Ishikawa (cell line): ENCODE measurements around the gene KATNIP.

Experiments used
- CEBPB ChIP-seq: IDR thresholded peaks from 2 replicates; pipeline ENCODE4 v1.6.1; 2012
- CREB1 ChIP-seq: IDR thresholded peaks from 2 replicates; pipeline ENCODE4 v1.6.1; 2012; ENCODE audit warnings: low read depth
- EGR1 ChIP-seq: IDR thresholded peaks from 2 replicates; pipeline ENCODE4 v1.6.1; 2012
- FOXM1 ChIP-seq: IDR thresholded peaks from 2 replicates; pipeline ENCODE4 v1.6.1; 2012; ENCODE audit warnings: low read depth, borderline replicate concordance
- NFIC ChIP-seq: IDR thresholded peaks from 2 replicates; pipeline ENCODE4 v1.6.1; 2012
- RAD21 ChIP-seq: IDR thresholded peaks from 2 replicates; pipeline ENCODE4 v1.6.1; 2012; ENCODE audit warnings: low read depth
- TAF1 ChIP-seq: IDR thresholded peaks from 2 replicates; pipeline ENCODE4 v1.6.1; 2012; ENCODE audit warnings: low read depth, mild to moderate bottlenecking
- TEAD4 ChIP-seq: IDR thresholded peaks from 2 replicates; pipeline ENCODE4 v1.6.1; 2012
- YY1 ChIP-seq: IDR thresholded peaks from 2 replicates; pipeline ENCODE4 v1.6.1; 2012; ENCODE audit warnings: low read depth
- TF ChIP-seq, protein P1 (sequence below): IDR thresholded peaks from 2 replicates; pipeline ENCODE4 v1.6.1; 2012
- TF ChIP-seq, protein P2 (sequence below): IDR thresholded peaks from 2 replicates; pipeline ENCODE4 v1.6.1; 2012
- TF ChIP-seq, protein P3 (sequence below): IDR thresholded peaks from 2 replicates; pipeline ENCODE4 v1.6.1; 2012; ENCODE audit warnings: low read depth, mild to moderate bottlenecking

DNA sequence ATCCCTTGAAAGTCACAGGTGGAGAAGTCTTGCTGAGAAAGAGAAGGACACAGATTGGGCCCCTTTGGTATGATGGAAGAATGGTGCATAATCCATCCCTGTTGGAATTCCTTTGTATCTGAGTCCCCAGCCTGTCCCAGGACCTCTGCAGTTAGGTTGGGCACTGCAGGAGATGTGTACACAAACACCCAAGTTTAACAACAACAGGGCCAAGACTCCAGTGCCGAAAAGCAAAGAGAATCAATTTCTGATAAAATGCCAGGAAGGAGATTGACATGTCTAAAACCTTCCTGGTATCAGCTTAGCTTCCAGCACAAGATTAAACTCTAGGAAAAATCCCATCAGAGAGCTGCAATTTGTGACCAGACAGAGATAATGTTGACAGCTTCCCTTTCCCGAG lies 32.9 kb downstream of the KATNIP start:
- TF ChIP-seq TEAD4, result no peak
- no peak for TF ChIP-seq RAD21
- no peak for TF ChIP-seq FOXM1
- no peak for TF ChIP-seq CEBPB
- no peak for TF ChIP-seq NFIC
- no peak for TF ChIP-seq YY1
- TF ChIP-seq CREB1, result no peak
- TF ChIP-seq, protein P1, sequence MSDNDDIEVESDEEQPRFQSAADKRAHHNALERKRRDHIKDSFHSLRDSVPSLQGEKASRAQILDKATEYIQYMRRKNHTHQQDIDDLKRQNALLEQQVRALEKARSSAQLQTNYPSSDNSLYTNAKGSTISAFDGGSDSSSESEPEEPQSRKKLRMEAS, result no peak
- no peak for TF ChIP-seq EGR1
- TF ChIP-seq TAF1, result no peak
- TF ChIP-seq, protein P2, sequence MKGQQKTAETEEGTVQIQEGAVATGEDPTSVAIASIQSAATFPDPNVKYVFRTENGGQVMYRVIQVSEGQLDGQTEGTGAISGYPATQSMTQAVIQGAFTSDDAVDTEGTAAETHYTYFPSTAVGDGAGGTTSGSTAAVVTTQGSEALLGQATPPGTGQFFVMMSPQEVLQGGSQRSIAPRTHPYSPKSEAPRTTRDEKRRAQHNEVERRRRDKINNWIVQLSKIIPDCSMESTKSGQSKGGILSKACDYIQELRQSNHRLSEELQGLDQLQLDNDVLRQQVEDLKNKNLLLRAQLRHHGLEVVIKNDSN, result no peak
- TF ChIP-seq, protein P3, sequence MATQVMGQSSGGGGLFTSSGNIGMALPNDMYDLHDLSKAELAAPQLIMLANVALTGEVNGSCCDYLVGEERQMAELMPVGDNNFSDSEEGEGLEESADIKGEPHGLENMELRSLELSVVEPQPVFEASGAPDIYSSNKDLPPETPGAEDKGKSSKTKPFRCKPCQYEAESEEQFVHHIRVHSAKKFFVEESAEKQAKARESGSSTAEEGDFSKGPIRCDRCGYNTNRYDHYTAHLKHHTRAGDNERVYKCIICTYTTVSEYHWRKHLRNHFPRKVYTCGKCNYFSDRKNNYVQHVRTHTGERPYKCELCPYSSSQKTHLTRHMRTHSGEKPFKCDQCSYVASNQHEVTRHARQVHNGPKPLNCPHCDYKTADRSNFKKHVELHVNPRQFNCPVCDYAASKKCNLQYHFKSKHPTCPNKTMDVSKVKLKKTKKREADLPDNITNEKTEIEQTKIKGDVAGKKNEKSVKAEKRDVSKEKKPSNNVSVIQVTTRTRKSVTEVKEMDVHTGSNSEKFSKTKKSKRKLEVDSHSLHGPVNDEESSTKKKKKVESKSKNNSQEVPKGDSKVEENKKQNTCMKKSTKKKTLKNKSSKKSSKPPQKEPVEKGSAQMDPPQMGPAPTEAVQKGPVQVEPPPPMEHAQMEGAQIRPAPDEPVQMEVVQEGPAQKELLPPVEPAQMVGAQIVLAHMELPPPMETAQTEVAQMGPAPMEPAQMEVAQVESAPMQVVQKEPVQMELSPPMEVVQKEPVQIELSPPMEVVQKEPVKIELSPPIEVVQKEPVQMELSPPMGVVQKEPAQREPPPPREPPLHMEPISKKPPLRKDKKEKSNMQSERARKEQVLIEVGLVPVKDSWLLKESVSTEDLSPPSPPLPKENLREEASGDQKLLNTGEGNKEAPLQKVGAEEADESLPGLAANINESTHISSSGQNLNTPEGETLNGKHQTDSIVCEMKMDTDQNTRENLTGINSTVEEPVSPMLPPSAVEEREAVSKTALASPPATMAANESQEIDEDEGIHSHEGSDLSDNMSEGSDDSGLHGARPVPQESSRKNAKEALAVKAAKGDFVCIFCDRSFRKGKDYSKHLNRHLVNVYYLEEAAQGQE, result no peak
